HG02870 (cell line): ENCODE data around the gene TTC7B.

Source experiments
- ATAC-seq: cut with Tn5 transposase; IDR thresholded peaks from one replicate; pipeline ENCODE4 v1.9.1; 2021; ENCODE audit warnings: mild to moderate bottlenecking, moderate library complexity; ENCODE audit not compliant: unreplicated experiment

TTC7B gene

DNA sequence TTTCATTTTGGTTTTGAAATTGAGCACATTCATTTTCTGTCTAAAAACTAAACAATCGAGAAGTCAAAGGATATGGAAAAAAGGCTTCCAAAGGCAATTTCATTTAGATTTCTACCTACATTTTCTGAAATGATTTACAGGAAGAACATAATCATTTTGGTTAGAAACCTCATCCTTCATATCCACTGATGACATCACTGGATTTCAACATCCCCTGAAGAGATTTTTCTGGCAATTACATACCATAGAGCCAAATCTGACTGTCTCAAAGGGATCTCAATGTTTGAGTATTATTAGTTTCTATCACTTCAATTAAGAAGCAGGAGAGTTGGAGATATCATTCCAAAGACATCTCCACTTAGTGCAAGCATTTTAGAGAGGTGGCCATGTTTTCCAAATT, 137.8 kb downstream of the TTC7B start:
- ATAC-seq = no peak

DNA sequence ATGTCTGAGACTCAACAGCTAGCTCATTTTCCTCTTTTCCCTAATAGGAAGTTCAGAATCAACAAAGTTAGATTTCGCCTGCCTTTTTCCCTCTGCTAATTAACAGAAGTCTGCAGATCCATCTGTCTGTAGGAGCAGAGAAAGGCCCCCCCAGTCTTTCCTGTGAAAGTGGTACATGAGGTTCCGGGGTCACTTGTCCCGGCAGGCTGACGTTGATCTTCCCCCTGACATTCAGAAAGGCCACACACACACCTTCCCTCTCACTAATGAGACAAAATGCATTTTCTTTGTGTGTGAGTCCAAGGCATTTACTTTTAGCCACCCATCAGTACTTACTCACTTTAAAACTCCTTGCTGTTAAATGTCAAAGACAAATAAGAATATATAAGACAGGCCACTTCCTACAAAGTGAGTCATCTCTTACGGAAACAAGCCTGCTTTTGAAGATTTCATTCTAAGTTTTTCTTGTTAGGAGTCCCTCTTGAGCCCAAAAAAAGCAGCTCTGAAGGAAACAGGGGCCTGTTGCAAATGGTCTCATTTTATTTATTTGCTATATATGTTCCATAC, 138.7 kb downstream of the TTC7B start:
- no peak for ATAC-seq

DNA sequence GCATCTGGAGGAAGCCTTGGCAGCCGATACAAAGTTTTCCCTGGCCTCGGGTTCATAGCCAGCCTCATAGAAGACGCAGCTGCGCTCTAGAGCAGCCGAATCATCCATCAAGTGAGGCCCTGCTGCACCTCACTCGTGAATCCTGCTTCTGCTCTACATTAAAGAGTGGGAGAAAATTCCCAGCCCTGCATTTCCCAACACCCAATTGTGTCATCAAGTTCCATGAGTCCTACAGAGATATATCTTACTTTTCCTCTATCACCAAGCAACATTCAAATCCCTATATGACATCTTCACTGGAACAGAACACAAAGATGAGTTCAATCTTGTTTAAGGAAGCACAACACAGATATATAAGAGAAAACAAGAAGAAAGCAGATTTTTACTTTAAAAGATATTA, 139.3 kb downstream of the TTC7B start:
- ATAC-seq = no peak

DNA sequence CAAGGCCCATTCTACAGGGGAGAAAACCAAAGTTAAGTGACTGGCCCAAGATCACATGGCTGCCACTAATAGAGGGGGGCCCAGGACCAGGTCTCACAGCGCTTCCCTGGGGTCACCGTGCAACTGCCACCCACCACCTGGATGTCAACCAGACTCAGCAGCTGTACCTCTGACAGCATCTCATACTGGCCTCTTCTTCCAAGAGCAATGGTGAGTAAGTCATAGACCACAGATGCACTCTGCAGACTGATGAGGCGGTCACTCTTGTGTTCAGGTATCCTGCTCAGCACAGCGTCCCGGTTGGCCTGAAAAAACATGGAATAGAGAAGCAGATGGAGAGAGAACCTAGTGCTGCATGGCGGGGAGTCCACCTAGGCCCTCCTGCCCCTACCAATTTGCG, 139.9 kb downstream of the TTC7B start:
- ATAC-seq = no peak

GRCh38 chr14:90675399-90675798, 140.8 kb downstream of the TTC7B start:
- ATAC-seq = no peak

- ATAC-seq = no peak
These were observed 141.5 kb downstream of the TTC7B start for GRCh38 chr14:90674716-90675115.

- no peak for ATAC-seq
These were observed 142.1 kb downstream of the TTC7B start for GRCh38 chr14:90674043-90674670.

DNA sequence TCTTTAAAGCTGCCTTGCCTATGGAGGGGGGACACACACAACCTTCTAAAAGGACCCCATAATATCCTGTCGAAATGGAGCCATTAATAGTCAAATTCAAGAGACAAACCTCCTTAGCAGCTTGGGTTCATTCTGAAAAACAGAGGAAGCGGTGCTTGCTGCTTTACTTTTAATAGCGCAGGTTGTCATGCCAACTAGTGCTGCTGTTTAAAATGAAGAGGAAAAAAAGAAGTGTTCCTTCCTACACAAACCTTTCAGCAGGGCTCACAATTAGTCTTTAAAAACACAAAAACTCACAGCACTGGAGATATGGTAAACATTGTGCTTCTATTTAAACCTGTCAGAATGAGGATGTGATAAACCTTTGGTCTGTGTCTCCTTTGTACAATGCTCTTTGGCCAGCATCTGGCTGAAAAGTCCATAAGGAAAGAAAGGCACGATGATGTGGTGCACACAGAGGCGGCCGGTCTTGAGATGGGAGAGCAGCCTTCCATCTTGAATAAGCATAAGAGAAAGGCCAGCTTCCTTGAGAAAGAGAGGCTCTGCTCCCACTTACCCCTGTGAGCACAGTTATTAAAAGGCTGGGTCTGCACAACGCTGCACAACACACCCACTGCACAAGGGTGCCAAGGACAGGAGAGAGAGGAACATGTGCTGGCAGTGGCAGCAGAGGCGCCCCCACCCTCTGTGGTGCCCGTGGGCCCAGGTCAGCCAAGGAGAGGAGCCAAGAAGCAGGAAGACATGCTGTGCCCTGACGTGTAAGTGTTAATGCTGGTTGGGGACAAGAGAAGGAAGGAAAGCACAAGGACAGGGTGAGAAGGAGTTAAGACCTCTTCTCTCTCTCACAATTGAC, 144.6 kb downstream of the TTC7B start:
- ATAC-seq = no peak

GRCh38 chr14:90669731-90670130, 146.5 kb downstream of the TTC7B start:
- no peak for ATAC-seq

- ATAC-seq = no peak
These were observed 149.7 kb downstream of the TTC7B start for GRCh38 chr14:90666571-90666970.

GRCh38 chr14:90665321-90666000, 150.8 kb downstream of the TTC7B start:
- ATAC-seq = no peak

DNA sequence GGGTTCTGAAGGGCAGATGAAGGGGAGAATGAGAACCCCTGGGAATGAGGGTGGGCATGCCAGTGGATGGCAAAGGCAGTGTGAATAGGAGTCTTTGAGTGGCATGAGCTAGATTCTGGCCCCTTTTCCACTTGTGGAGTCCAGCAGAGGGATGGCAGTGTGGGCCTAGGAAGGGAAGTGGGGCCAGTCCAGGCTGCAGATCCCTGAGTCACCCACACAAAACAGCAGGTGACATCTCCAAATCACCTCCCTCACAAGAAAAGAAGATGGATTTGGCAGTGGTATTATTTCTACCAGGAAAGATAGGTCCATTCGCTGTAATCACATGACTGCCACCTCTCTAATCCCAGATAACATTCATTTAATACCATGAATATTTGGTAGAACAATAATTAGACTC, 151.3 kb downstream of the TTC7B start:
- no peak for ATAC-seq

DNA sequence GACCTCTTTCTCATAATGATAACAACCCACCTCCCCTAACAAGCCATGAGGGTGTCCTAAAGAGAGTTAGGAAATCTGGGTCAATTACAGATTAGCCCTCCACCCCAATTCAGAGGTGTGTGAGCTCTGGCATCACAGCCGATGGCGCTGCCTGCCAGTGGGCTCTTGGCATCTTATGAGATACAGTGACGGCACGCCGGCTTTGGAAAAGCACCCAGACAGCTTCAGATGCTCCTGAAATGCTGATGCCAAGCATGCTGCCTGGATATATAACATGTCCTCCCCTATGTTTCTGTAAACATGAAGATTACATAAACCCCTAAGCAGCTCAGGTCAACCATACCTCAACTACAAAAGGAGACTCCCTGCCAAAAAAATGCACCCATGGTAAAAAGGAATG, 152.6 kb downstream of the TTC7B start:
- no peak for ATAC-seq

DNA sequence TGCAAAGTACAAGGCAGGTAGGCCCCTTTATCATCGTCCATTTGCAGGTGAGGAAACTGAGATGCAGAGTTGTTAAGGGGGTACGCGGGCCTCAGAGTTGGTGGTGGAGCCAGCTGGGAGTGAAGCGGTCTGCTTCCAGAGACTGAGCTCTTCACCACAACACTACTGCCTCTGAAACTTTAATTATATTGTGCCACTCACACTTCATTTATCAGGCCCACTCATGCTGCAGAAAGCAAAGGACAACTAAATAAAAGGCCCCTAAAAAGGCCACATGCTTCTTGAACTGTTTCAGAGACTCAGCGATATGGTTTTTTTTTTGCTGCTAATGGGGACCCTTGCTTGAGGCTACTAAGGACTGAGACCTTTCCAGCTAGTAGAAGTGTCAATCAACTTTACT, 153.1 kb downstream of the TTC7B start:
- no peak for ATAC-seq

DNA sequence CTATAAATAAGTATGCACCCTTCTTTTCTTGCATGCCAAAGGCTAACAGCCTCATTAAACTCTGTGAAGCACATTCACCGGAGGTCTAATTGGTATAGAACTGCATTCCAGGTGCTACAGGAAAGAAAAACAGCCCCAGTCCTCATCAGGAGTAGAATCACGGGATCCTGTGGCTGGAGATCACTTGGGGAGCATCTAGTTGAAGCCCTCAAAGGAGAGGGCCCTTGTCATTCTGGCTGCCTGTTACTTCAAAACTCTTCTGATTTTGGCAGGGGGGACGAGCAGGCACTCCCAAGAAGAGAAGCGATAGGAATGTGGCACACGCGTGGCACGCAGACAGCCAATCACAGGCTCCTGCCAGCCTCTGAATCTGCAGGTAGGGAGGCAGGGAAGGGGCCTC, 154.4 kb downstream of the TTC7B start:
- no peak for ATAC-seq

GRCh38 chr14:90660865-90661570, 155.2 kb downstream of the TTC7B start:
- ATAC-seq = no peak

DNA sequence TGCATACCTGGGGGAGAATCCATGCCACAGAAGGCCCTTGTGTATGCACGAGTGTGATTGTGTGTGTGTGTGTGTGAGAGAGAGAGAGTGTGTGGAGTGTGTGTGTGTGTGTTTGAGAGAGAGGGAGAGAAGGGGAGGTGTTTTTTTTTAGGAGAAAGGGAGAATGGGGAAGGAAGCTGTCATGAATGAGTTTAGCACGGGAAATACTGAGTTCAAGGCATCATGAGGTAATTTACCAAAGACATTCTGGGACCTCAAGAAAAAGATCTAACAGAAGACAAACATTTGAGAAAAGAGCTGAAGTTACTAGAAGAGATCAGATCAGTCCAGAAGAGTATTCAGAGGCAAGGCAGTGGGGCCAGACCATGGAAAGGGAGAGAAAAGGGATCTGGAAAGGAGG, 157.1 kb downstream of the TTC7B start:
- ATAC-seq = no peak

- peak; percentile 84 for ATAC-seq
These were observed 157.7 kb downstream of the TTC7B start for GRCh38 chr14:90658541-90658967.

- ATAC-seq = no peak
These were observed 159.3 kb downstream of the TTC7B start for GRCh38 chr14:90656973-90657372.

DNA sequence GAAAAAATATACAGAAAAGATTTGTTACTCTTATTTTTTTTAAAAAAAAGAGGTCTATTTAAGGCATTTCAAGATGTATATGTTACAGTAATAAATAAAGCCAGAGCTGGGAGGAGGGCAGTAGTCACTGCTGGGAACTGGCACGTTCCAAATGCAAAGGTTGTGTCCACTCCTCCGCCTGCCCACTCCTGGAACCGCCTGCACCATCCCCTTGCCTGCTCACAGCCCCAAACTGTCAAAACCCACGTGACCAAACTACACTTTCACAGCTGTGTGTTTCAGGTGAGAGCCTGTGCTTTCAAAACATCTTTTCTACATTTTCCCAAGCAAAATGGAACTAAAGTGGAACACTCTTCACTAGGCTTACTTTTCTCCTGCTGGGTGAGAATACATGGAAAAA, 160.4 kb downstream of the TTC7B start:
- no peak for ATAC-seq

GRCh38 chr14:90654831-90655276, 161.4 kb downstream of the TTC7B start:
- no peak for ATAC-seq
